GM18858 (cell line): ENCODE measurements around the gene MS4A4E.
"Not testable (repeated sequence)": the region's sequence is repeated elsewhere in the genome, so short reads cannot be mapped to it uniquely, and the experiment has no call there.

Source experiments
- ATAC-seq: cut with Tn5 transposase; IDR thresholded peaks from one replicate; pipeline ENCODE4 v1.9.1; 2021; ENCODE audit not compliant: unreplicated experiment

The MS4A4E gene

DNA sequence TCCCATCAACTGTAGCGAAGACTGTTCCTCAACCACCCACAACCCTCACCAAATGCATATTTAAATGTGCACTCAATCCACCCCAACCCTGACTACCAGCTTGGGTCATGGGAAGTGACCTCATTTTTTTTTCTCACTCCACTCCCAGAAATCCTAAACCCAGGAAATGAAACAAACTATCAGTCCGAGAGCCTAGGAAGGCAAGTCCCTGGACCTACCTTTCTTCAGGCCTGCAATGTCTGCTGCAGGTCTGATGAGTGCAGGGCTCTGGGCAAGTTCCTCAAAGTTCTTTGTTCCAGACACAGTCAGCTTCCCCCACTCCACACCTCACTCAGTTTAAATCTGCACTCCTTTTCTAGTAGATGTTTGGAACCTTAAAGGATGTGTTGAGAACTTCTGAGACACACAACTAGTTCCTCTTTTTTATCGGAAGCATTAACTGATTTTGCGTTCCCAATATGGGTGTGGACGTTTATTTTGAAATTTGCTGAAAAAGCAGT lies at the start of gene MS4A4E:
MS4A4E (minus strand) TSS at position 398 of the 500 bp plus-strand sequence. CDS start 13,082 bp downstream, outside the sequence.
- ATAC-seq, result no peak

GRCh38 chr11:60292145-60292544 lies 49.2 kb upstream of the MS4A4E start:
- ATAC-seq, result no peak

DNA sequence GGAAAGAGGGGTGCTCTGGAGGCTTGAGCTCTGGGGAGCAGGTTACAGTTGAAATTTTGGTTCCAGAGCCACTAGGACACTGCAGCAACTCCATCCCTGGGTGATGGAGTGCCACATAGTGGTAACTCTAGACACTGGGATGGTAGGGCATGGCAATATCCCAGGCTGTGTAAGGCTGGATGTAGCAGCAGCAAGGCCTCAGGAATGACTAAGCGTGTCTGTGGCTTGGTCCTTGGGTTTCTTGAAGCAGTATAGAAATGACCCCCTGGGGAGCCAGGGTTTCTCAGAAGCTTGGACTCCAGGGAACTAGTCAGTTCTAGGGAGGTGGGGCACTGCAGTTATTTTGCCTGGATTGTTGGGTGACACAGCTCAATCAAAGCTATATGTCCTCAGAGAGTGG lies 45.6 kb upstream of the MS4A4E start:
- no peak for ATAC-seq

- not testable (repeated sequence) for ATAC-seq
These were observed 42.6 kb upstream of the MS4A4E start for GRCh38 chr11:60285411-60286126.

DNA sequence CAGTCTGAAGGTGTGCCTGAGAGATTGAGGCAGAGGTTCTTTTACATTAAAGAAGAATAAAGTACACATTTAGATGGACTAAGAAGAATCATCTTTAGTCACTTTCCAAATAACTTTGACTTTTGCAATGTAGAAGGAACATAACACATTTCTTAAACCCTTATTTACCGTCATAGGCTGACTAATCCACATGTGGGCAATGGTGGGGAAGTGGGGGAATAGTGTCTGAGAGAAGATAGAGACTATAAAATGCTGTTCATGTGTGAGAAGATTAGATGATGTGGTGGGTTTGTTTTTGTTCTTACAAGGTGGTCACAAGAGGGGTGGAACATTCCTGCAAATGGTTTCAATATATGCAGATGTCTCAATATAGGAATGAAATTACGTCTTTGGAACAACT lies 39.3 kb upstream of the MS4A4E start:
- ATAC-seq, result no peak

- no peak for ATAC-seq
These were observed 38.5 kb upstream of the MS4A4E start for GRCh38 chr11:60281485-60281884.

GRCh38 chr11:60280412-60280811 lies 37.5 kb upstream of the MS4A4E start, which contains the start of gene MS4A4A:
MS4A4A (plus strand) TSS chr11:60280666; CDS start chr11:60280676, 10 bp downstream.
- ATAC-seq, result no peak

- no peak for ATAC-seq
These were observed 31.5 kb upstream of the MS4A4E start for GRCh38 chr11:60274416-60274815.

- ATAC-seq, result no peak
These were observed 22.7 kb upstream of the MS4A4E start for GRCh38 chr11:60265373-60266214.

DNA sequence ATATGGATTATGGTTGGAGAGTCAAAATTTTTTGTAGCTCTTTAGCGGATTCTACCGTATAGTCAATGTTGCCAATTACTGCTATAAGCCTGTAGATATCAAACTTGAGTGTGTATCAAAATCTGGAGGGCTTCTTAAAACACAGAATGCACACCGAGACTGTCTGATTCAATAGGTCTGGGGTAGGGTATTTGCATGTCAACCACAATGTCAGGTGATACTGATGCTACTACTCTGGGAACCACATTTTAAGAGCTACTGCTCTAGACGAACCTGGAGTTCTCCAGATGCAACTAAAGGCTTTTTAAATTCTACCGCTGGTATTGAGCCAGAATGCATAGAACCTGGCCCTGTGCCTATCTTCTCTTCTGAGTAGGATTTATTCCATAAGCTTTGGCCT lies 21.7 kb upstream of the MS4A4E start:
- no peak for ATAC-seq

- no peak for ATAC-seq
These were observed 20.5 kb upstream of the MS4A4E start for GRCh38 chr11:60263402-60263801.

DNA sequence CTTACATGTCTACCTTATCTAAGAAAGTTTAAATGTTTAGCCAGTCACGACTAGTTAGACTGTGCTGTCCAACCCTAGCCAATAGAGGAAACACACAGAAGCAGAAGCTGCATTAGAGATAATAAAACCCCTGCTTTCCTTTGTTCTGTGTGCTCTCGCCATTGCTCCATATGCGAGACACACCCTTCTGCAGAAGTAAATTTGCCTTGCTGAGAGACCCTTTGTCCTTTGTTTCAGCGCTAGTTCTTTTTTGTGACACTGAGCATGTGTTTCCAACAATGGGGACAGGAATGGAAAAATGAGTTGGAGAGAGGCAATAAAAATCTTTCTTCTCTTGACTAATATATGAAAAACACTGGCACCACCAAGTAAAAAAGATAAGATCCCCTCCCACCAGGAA lies 18.1 kb upstream of the MS4A4E start:
- ATAC-seq, result no peak

DNA sequence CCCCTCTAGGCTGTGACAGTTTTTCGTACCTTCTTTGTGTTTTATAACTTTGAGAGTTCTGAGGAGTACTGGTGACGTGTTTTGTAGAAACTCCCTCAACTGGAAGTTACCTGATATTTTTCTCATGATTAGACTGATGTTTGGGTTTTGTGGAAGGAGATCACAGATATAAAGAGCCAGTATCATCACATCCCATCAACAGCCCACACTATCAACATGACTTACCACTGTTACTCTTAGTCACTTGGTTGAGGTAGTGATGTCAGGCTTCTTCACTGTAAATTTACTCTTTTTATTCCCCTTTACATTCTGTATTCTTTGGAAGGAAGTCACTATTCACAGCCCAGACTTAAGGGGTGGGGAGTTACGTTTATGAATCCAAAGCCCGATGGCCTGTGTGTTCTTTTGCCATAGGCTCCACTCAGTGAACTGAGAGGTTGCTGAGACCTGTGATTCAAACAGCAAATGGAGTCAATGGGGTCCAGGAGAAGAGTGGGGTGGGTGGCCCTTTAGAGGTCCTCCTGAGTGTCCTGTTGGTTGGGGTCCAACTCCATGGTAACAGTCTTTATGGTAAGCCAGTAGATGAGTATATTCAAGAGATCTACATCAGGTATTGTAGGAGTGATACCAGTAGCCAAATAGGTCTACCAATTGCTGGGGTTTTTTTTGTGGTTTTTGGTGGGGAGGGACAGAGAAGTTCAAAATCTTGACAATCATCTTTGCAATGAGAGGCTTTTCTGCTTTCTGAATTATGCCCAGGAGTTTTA lies 15.2 kb upstream of the MS4A4E start:
- ATAC-seq, result no peak

GRCh38 chr11:60252213-60253108 lies 9.5 kb upstream of the MS4A4E start:
- ATAC-seq, result no peak

DNA sequence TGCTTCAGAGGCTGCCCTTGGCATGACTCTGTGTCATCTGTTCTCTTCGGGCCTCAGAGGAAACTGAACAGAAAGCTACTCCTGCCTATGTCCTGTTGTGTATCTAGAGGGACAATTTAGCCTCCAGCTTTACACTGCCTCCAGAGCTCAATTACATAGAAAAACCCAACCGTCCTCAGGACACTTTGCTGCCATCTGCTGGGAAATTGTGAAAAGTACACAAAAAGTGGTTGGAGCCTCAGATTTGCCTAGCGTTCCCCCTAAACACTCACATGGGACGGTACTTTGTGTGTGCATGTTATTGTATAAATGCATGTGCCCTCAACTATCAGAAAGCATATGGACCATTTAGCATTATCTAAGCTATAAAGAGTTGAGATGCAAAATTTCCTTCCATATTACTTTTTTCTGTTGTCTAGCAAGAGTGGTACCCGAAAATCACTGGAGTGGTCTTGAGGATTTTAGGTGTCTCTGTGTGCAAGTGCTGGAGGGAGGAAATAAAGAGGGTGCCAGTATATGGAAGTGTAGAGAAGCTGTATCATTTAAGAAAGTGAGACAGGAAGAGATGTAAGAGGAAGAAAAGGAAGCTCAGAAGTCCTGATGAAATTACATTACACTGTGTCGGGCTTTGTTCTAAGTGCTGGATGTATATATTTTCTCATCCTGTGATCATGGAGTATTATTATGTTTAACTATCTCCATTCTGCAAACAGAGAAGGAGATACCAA lies 8.7 kb upstream of the MS4A4E start:
- no peak for ATAC-seq

- no peak for ATAC-seq
These were observed 1.2 kb downstream of the MS4A4E start for GRCh38 chr11:60241786-60242185.

- no peak for ATAC-seq
These were observed 2.3 kb downstream of the MS4A4E start for GRCh38 chr11:60240662-60241061.

- no peak for ATAC-seq
These were observed 7.6 kb downstream of the MS4A4E start for GRCh38 chr11:60235321-60235720.

GRCh38 chr11:60230681-60231080 lies 12.3 kb downstream of the MS4A4E start:
- no peak for ATAC-seq

DNA sequence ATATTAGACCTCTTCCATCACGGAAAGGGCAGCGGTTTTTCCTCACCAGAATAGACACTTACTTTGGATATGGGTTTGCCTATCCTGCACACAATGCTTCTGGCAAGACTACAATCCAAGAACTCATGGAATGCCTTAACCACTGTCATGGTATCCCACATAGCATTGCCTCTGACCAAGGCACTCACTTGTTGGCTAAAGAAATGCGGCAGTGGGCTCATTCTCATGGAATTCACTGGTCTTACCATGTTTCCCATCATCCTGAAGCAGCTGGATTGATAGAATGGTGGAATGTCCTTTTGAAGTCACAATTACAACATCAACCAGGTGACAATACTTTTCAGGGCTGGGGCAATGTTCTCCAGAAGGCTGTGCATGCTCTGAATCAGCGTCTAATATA lies 20.8 kb downstream of the MS4A4E start:
- no peak for ATAC-seq
